ENCODE results near the gene TGM1.

DNA sequence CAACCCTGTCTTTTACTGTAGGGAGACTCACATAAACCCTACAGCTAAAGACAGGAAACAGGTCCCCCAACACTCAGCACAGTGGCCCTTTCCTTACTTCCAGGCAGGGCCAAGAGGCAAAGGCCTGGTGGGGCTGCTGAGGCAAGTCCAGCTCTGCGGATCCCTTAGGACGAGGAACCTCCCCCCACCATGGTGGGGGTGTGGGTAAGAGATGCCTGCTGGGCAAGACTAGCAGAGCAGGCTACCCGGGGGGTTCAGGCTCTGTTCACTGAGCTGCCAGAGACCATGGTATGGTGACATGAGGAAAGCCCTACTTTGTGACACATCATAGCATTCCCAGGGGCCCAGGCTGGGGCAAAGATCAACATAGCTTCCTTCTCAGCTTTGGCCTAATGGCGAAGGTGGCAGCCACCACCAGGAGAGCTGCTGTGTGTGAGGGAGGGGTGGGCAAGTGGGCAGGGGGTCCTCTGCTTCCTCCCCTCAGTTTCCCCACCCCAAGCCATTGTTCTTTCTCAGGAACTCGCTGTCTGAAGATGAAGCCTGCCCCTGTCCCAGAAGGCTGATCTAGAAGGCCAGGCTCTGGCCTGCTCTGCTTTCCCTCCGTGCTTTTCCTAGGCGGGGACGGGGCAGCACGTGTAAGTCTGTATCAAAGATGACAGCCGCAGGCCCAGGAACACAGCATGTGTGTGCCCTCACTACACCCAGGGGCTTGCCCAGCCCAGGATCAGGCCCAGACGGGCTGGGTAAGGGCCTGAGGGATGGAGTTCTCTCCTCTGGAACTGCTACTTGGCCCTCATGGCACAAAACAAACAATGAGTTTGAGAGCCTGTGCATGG lies 10.5 kb downstream of the TGM1 start:
- no peak for TF ChIP-seq CTCF (IDR thresholded peaks at IDR 0.05)
- no peak for TF ChIP-seq POLR2A (IDR thresholded peaks at IDR 0.05)
